ENCODE measurements around the gene CDH13.

Gene CDH13

GRCh38 chr16:83682868-83683235 lies 1056.1 kb downstream of the CDH13 start:
- DNase-seq (ENCODE audit: low read depth) = no peak

- DNase-seq (ENCODE audit: low read depth) = no peak
Observed at GRCh38 chr16:83685615-83686165, 1058.9 kb downstream of the CDH13 start.

GRCh38 chr16:83686726-83687125 lies 1060.0 kb downstream of the CDH13 start:
- DNase-seq (ENCODE audit: low read depth) = no peak

GRCh38 chr16:83689385-83689831 lies 1062.6 kb downstream of the CDH13 start:
- no peak for DNase-seq (ENCODE audit: low read depth)

GRCh38 chr16:83692224-83692623 lies 1065.5 kb downstream of the CDH13 start:
- DNase-seq (ENCODE audit: low read depth) = no peak

GRCh38 chr16:83698964-83699363 lies 1072.2 kb downstream of the CDH13 start:
- DNase-seq (ENCODE audit: low read depth) = no peak

- DNase-seq (ENCODE audit: low read depth) = no peak
Observed at GRCh38 chr16:83699817-83700216, 1073.0 kb downstream of the CDH13 start.

GRCh38 chr16:83700918-83701317 lies 1074.1 kb downstream of the CDH13 start:
- DNase-seq (ENCODE audit: low read depth) = no peak

- DNase-seq (ENCODE audit: low read depth) = no peak
Observed at GRCh38 chr16:83701494-83701893, 1074.7 kb downstream of the CDH13 start.

- DNase-seq (ENCODE audit: low read depth) = no peak
Observed at GRCh38 chr16:83704656-83705055, 1077.9 kb downstream of the CDH13 start.

- DNase-seq (ENCODE audit: low read depth) = no peak
Observed at GRCh38 chr16:83705856-83706255, 1079.1 kb downstream of the CDH13 start.

- DNase-seq (ENCODE audit: low read depth) = no peak
Observed at GRCh38 chr16:83706394-83706793, 1079.6 kb downstream of the CDH13 start.

GRCh38 chr16:83711069-83711468 lies 1084.3 kb downstream of the CDH13 start:
- DNase-seq (ENCODE audit: low read depth) = no peak

GRCh38 chr16:83713597-83713996 lies 1086.8 kb downstream of the CDH13 start:
- no peak for DNase-seq (ENCODE audit: low read depth)

GRCh38 chr16:83714286-83714685 lies 1087.5 kb downstream of the CDH13 start:
- no peak for DNase-seq (ENCODE audit: low read depth)

- DNase-seq (ENCODE audit: low read depth) = no peak
Observed at GRCh38 chr16:83715217-83715920, 1088.6 kb downstream of the CDH13 start.

GRCh38 chr16:83717308-83717707 lies 1090.5 kb downstream of the CDH13 start:
- no peak for DNase-seq (ENCODE audit: low read depth)

- DNase-seq (ENCODE audit: low read depth) = no peak
Observed at GRCh38 chr16:83717814-83718213, 1091.0 kb downstream of the CDH13 start.

GRCh38 chr16:83720213-83720612 lies 1093.4 kb downstream of the CDH13 start:
- no peak for DNase-seq (ENCODE audit: low read depth)

- no peak for DNase-seq (ENCODE audit: low read depth)
Observed at GRCh38 chr16:83720981-83721380, 1094.2 kb downstream of the CDH13 start.

GRCh38 chr16:83721676-83722075 lies 1094.9 kb downstream of the CDH13 start:
- DNase-seq (ENCODE audit: low read depth) = no peak

- DNase-seq (ENCODE audit: low read depth) = no peak
Observed at GRCh38 chr16:83722456-83723183, 1095.9 kb downstream of the CDH13 start.

- no peak for DNase-seq (ENCODE audit: low read depth)
Observed at GRCh38 chr16:83723244-83723643, 1096.5 kb downstream of the CDH13 start.
